Suprapubic skin (tissue), 3 donors: ENCODE results near the gene CASP14.

Source experiments
- CTCF ChIP-seq, 2 donors: fragments of 200-600 bp in 1 of 2; fragments of 450-650 bp in 1 of 2; sonication (generic) in 1 of 2; IDR thresholded peaks; one replicate each; pipeline ENCODE4 v1.5.1; 2016 to 2019; ENCODE audit warnings: antibody characterized with exemption in 2 of 2, mild to moderate bottlenecking in 1 of 2, moderate library complexity in 1 of 2
- POLR2A ChIP-seq, 2 donors: fragments of 450-650 bp; IDR thresholded peaks; one replicate each; pipeline ENCODE4 v1.6.1; 2017; ENCODE audit warnings: antibody characterized with exemption in 2 of 2, mild to moderate bottlenecking in 2 of 2, moderate library complexity in 2 of 2

DNA sequence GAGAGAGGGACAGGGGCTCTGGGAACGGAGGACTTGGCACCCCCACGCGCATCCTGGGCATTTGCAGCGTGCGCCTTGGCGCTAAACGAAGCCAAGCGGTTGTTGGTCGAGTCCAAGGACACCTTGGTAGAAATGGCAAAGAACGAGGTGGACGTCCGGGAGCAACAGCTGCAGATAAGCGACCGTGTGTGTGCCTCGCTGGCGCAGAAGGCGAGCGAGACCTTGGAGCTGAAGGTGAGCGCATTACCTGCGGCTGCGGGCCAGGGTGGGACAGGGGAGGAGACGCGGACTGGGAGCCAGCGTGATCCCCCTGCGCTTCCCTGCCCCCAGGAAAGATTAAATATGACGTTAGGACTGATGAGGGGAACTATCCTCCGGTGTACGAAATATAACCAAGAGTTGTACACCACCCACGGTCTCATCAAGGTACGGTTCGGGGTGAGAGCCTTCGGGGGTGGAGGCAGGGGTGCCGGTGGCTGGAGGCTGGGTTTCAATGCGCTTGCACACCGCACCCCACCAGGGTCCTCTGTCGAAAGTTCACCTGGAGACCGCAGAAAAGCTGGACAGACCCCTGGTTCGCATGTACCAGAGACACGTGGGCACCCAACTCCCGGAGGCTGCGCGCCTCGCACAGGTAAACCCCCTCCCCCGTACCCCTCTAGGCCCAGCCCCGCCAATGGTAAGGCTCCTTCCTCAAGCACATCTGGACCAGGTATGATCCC lies 27.8 kb upstream of the CASP14 start:
- TF ChIP-seq POLR2A (IDR thresholded peaks at IDR 0.05) (no peak), CTCF (IDR thresholded peaks at IDR 0.05) (no peak)
